IPS-20b (cell line): ENCODE measurements around the gene PRKCA.

ENCODE experiments used
- H3K27ac ChIP-seq: one replicate; pipeline ENCODE4 v1.5.1; 2013; ENCODE audit warnings: low read length
- H3K27me3 ChIP-seq: 2 replicates; pipeline ENCODE4 v1.6.1; 2013; ENCODE audit warnings: mild to moderate bottlenecking, low read length, inconsistent platforms; ENCODE audit not compliant: insufficient read depth
- H3K36me3 ChIP-seq: 2 replicates; pipeline ENCODE4 v1.6.1; 2013; ENCODE audit warnings: low read depth, mild to moderate bottlenecking, inconsistent platforms, low read length, moderate library complexity; ENCODE audit not compliant: insufficient read depth
- H3K4me1 ChIP-seq: 2 replicates; pipeline ENCODE4 v1.6.1; 2013; ENCODE audit warnings: mild to moderate bottlenecking, control low read depth, inconsistent platforms, low read length, moderate library complexity; ENCODE audit not compliant: insufficient read depth
- H3K4me3 ChIP-seq: 2 replicates; pipeline ENCODE4 v1.5.1; 2013; ENCODE audit warnings: mild to moderate bottlenecking, low read length, inconsistent platforms
- H3K9ac ChIP-seq: 2 replicates; pipeline ENCODE4 v1.6.1; 2013; ENCODE audit warnings: low read depth, mild to moderate bottlenecking, inconsistent platforms, low read length, moderate library complexity
- H3K9me3 ChIP-seq: 2 replicates; pipeline ENCODE4 v1.6.1; 2013; ENCODE audit warnings: mild to moderate bottlenecking, low read depth, low read length, inconsistent platforms; ENCODE audit not compliant: insufficient read depth

PRKCA gene

DNA sequence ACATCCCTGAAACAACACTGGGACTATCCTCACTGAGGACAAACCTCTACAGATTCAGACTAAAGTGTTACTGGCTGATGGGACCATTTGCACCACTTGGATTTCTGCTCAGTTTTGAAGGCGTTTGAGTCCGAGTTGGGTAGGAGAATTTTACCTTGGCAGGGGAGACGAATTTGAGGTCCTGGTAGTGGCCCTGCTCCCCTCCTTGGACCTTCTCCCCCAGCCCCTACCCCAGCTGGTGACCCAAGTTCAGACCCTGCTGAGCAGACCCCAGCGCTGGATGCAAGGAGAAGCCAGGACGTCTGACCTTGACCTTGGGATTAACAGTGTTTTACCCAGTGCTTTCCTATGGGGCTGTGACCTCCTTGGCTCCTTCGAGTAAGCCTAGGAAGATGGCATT is 546.1 kb downstream of the PRKCA start:
- peaks cover 8% of the 10 kb centered on the region; the same call in 1 of the 2 replicates for H3K9me3 ChIP-seq
- H3K36me3 ChIP-seq = no peaks in the 10 kb centered on the region
- no peak overlapping the region for H3K4me3 ChIP-seq
- no peaks in the 10 kb centered on the region for H3K27me3 ChIP-seq
- H3K9ac ChIP-seq = no peak overlapping the region
- H3K4me1 ChIP-seq = no peaks in the 10 kb centered on the region
- no peak overlapping the region for H3K27ac ChIP-seq

DNA sequence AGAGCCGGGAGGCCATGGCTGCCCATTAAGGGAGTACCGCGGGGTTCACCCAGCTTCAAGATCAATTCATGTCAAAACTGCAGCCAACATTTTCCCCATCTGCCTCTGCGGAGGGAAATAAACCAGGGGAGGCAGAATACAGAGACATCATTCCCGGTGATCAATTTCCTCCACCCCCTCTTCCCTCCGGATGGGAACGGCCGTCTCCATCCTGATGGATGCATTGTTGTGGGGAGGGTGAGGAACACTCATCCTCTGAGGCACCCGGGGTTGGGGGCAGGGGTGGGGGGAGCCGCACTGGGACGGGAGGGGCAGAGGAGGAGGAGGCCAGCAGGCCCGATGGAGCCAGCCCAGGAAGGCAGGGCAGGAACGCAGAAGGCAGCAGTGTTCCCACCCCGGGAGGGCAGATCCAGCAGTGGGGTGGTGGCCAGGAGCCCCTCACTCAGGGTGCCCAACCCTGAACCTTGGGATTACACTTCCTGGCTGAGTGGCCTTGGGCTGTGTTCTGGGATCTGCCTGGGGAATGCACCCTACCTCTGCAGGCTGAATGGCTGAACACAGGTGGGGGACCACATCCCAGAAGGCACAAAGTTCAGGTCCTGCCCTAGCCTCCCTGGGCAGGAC is 546.7 kb downstream of the PRKCA start:
- Histone ChIP-seq H3K4me1 (no peaks in the 10 kb centered on the region), H3K27ac (no peak overlapping the region), H3K4me3 (no peak overlapping the region), H3K36me3 (no peaks in the 10 kb centered on the region), H3K9ac (no peak overlapping the region), H3K27me3 (no peaks in the 10 kb centered on the region), H3K9me3 (peaks cover 8% of the 10 kb centered on the region; the same call in 1 of the 2 replicates)

DNA sequence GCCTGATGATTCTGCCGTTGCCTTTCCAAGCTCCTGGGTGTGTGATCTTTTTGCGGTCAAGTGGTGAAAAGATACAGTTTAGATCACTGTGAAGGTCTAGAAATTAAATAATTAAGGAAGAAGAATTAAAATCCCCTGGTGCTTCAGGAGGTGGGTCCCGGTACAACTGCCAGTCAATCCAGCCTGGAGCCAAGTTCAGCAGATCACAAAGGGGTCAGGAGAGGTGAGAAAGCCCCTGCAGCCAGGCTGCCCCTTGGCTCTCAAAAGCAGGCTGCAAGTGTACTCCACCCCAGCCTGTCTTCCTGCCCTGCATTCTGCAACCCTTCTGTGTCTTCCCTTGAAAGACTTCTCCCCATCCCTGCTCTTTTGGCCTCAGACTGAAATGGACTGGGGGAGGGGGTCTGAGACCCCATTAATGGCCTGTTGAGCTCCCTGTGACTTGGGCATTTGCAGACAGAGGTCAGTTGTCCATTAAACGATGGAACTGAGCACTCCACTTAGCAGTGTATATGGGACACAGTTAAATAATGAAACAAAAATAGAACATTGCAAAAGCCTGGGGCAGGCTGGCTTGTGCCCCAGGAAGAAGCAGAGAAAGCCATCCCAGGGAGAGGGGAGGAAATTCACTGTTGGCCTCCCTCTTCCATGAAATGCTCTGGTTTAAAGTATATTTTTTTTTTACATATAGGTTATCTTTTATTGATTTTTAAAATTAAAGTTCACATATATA is 547.6 kb downstream of the PRKCA start:
- Histone ChIP-seq H3K36me3 (no peaks in the 10 kb centered on the region), H3K4me3 (no peak overlapping the region), H3K27me3 (no peaks in the 10 kb centered on the region), H3K9me3 (peaks cover 8% of the 10 kb centered on the region; the same call in 1 of the 2 replicates), H3K27ac (no peak overlapping the region), H3K9ac (no peak overlapping the region), H3K4me1 (no peaks in the 10 kb centered on the region)

DNA sequence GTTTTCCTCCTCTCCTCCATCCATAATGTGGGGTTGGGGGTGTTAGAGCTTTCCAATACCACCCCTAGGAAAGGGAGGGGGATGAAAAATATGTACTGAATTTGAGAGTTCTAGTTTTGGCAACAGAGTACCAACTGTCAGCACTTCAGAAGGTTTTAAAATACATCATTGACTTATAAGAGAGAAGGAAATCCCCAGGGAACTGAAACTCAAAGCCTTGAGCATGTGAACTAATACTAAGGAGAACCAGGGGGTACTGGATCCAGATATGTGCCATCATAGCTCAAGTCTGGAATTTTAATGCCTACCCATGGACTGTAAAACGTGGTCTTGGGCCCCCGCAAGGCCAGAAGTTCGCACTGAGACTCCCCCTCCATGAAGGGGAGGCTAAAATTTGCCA is 548.3 kb downstream of the PRKCA start:
- Histone ChIP-seq H3K9me3 (peaks cover 8% of the 10 kb centered on the region; the same call in 1 of the 2 replicates), H3K27me3 (no peaks in the 10 kb centered on the region), H3K36me3 (no peaks in the 10 kb centered on the region), H3K27ac (no peak overlapping the region), H3K4me1 (no peaks in the 10 kb centered on the region), H3K4me3 (no peak overlapping the region), H3K9ac (no peak overlapping the region)

DNA sequence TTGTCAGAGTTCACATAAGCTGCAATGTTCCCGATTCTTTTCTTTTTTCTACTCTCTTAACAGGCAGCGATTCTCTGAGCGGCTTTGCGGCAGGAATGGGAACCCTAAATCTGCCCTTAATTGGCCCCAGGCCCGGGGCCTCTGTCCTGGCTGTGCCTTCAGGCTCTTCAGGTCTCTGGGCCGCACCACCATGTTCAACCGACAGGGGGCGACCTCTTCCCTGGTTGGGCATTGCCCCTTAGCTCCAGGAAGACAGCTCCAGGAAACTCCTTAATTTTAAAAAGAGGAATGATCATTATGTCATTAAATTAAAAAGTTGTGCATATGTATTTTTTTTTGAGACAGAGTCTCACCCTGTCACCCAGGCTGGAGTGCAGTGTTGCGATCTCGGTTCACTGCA is 552.8 kb downstream of the PRKCA start:
- no peak overlapping the region for H3K4me3 ChIP-seq
- H3K27ac ChIP-seq = no peak overlapping the region
- no peaks in the 10 kb centered on the region for H3K36me3 ChIP-seq
- H3K9ac ChIP-seq = no peak overlapping the region
- H3K27me3 ChIP-seq = no peaks in the 10 kb centered on the region
- H3K9me3 ChIP-seq = no peaks in the 10 kb centered on the region
- no peaks in the 10 kb centered on the region for H3K4me1 ChIP-seq

DNA sequence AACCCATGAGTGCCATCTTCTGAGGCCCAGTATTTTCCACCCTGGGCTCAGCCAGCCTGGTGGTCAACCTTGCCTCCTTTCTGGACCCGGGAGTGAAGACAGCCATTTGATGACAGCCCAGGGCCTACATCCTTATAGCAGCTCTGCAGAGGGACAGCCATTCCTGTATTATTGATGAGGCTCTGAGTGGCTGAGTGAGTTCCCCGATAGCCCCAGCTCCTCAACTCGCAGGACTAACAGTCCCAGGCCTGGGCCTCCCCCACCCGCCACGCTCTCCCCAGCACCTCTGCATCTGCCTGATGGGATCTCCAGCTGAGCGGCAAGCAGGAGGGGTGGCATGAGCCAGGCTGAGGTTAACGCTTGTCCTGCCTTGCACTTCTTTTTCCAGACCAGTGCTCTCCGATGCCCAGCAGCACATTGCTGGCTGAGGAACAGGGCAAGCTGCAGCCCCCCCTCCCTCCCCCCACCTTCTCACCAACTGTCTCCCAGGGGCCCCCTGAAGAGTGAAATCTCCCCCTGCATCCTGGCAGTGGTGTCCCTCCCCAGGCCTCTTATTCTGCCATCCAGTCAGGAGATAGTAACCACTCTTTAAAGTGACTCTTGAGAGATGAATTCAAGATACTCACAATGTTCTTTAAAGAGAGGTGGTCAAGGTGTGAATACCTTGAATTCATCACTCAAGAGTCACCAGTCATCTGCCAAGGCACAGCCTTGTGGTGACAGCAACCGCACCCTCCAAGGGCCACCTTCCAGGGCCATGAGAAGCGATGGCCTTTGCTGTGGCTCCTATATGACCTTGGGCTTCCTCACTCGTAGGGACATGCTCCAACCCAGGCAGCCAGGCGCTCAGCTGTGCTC is 556.0 kb downstream of the PRKCA start:
- Histone ChIP-seq H3K9ac (no peak overlapping the region), H3K9me3 (no peaks in the 10 kb centered on the region), H3K4me1 (no peaks in the 10 kb centered on the region), H3K27ac (no peak overlapping the region), H3K27me3 (no peaks in the 10 kb centered on the region), H3K36me3 (no peaks in the 10 kb centered on the region), H3K4me3 (no peak overlapping the region)

DNA sequence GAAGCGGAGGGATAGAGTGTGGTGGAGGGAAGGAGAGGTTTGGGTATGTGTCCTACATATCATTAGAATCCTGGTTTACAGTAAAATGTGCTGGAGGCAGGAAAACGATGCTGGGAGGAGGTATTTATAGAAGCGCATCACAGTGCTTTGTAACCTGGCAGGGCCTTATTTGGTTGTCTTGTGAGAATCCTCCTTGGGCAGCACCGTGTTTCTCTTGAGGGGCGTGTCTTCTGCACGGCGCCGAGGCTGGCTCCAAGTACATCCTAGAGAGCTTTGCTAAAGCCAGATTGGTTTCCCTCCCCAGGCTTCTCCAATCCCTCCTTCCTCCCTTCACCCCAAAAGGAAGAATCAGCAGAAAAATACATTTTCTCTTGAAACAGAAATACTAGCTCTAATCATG is 556.9 kb downstream of the PRKCA start:
- no peaks in the 10 kb centered on the region for H3K9me3 ChIP-seq
- H3K27ac ChIP-seq = no peak overlapping the region
- H3K9ac ChIP-seq = no peak overlapping the region
- H3K27me3 ChIP-seq = no peaks in the 10 kb centered on the region
- H3K4me3 ChIP-seq = no peak overlapping the region
- no peaks in the 10 kb centered on the region for H3K4me1 ChIP-seq
- H3K36me3 ChIP-seq = no peaks in the 10 kb centered on the region

DNA sequence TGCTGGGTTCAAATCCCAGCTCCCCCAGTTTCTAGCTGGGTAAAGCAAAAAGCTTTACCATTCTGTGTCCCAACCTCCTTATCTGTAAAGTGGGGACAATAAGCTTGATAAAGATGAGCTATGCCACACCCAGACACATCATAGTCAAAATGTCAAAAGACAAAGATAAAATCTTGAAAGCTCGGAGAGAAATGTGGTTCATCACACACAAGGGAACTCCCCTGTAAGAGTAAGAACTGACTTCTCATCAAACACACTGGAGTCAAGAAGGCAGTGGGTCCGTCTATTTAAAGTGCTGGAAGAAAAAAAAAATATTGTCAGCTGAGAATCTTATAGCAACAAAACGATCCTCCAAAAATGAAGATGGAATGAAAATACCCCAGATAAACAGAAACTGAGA is 557.8 kb downstream of the PRKCA start:
- H3K4me3 ChIP-seq = no peak overlapping the region
- H3K9ac ChIP-seq = no peak overlapping the region
- H3K9me3 ChIP-seq = no peaks in the 10 kb centered on the region
- H3K27me3 ChIP-seq = no peaks in the 10 kb centered on the region
- H3K4me1 ChIP-seq = no peaks in the 10 kb centered on the region
- H3K27ac ChIP-seq = no peak overlapping the region
- H3K36me3 ChIP-seq = no peaks in the 10 kb centered on the region
